ENCODE results near the gene MYO3B.
"Not testable (repeated sequence)": the region's sequence is repeated elsewhere in the genome, so short reads cannot be mapped to it uniquely, and the experiment has no call there.

The MYO3B gene

GRCh38 chr2:170163411-170164065, 14.4 kb upstream of the MYO3B start:
- no peak for DNase-seq

DNA sequence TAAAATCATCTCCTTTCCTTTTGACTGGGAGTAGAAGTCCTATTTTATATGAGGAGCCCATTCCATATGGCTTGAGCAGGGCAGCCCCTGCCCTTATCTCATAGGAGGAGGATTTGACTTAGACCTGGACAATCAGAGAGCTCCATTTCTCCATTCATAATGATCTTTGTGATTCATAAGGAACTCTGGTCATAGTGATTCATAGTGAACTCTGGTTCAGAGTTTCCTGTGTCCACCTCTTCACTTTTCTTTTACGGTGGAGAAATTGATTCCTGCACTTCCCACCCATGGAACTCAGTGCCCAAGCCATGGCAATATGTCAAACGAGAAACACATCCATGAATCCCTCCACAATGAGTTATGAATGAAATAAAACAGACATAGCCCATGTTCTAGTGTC, 12.8 kb upstream of the MYO3B start:
- DNase-seq: no peak

- DNase-seq: no peak
Measured at GRCh38 chr2:170166735-170167134, 11.2 kb upstream of the MYO3B start.

DNA sequence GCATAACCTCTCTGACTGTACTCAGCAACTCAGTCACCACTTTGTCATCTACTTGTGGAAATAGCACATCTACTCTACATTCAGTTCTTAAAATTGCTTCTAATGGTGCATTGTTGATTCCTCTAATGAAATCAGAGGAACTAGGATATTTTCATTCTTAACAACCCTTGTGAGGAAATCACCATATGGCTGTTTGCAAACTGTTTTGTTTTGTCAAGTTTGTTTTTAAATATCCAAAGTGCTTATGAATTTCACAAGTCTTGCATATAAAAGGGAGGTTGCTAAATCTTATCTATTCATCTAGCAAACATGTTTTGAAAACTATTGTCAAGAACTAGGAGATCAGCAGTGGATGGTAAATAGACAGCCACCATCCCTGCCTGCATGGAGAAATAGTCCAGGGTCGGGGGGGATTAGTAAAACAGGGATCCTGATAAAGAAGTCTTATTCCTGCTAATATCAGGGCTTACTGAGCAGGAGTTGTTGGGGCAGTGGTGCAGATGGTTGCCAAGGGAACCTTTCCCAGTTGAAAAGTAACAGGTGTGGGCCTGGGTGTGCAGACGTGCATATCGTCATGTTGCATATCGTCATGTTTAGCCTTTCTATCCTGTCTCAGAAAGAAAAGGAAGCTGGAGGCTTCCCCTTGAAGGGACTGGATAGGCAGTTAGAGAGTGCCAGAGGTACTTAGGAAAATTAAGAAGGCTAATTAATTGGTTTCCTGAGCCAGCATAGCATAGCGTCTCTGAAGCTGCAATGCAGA, 7.5 kb upstream of the MYO3B start:
- DNase-seq: no peak

GRCh38 chr2:170176212-170176611, 1.7 kb upstream of the MYO3B start:
- no peak for DNase-seq

GRCh38 chr2:170180031-170180566, 2.2 kb downstream of the MYO3B start:
- no peak for DNase-seq

- no peak for DNase-seq
Measured at GRCh38 chr2:170181602-170182001, 3.7 kb downstream of the MYO3B start.

- no peak for DNase-seq
Measured at GRCh38 chr2:170185319-170185718, 7.4 kb downstream of the MYO3B start.

DNA sequence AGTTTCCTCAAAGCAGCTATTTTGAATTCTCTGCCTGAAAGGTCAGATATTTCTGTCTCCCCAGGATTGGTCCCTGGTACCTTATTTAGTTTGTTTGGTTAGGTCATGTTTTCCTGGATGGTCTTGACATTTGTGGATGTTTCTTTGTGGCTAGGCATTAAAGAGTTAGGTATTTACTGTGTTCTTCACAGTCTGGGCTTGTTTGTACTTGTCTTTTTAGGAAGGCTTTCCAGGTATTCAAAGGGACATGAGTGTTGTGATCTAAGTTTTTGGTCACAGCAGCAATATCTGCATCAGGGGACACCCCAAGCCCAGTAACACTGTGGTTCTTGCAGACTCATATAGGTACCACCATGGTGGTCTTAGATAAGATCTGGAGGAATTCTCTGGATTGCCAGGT, 11.8 kb downstream of the MYO3B start:
- DNase-seq: no peak

- DNase-seq: no peak
Measured at GRCh38 chr2:170190172-170190571, 12.2 kb downstream of the MYO3B start.

DNA sequence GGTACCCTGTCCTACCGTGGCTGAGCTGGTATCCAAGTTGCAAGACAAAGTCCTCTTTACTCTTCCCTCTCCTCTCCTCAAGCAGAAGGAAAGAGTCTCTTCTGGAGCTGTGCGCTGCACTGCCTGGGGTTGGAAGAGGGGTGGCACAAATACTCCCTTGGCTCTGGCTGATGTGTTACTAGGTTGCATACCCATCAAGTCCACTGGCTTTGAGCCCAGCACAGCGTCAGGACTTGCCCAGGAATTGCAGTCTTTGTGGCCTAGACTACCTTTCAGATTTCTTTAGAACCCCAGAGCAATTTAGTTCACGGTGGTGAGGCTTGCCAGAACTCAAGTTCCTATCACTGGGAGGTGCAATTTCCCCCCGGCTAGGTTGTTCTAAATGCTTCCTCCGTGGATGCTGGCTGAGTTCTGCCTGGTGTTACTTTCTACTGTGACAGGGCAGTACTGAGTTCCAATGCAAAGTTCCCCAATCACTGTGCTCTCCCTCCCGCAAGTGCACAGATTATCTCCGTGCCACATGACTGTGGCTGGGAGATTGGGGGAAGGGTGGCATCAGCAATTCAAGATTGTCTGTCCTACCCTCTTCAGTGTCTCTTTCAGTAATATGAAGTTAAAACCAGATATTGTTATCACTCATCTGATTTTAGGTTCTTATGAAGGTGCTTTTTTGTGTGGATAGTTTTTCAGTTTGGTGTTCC, 13.4 kb downstream of the MYO3B start:
- DNase-seq: no peak

DNA sequence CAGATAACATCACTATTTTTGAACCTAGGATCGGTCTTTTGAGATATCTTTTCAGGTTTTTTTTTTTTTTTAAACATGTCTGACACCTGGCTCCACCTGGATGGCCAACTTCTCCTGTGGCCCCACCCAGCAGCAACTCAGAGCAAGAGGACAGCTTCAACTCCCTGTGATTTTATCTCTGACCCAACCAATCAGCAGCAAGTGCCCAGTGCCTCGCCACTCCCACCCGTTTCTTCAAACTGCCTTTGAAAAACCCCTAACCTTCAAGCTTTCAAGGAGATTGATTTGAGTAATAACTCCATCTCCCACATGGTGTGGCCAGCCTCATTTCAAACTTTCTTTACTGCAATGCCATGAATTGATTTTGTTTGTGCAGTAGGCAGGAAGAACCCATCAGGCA, 19.0 kb downstream of the MYO3B start:
- DNase-seq: no peak

DNA sequence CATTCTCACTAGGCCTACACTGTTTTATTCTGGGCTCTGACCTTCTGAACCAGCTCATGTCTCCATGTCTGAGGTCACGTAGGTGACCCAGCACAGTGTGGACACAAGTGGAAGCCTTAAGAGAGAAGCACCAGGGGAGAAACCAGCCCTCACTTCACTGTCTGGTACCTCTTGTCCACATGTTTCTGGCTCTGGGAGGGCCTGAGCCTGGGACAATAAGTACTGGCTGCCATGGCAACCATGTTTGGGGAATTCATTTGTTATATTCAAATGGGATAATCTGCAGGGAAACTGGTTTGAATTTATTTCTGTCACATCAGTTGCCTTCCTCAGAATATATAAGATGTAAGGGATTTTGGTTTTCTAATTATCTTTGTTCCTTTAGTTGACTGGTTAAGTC, 23.3 kb downstream of the MYO3B start:
- no peak for DNase-seq

DNA sequence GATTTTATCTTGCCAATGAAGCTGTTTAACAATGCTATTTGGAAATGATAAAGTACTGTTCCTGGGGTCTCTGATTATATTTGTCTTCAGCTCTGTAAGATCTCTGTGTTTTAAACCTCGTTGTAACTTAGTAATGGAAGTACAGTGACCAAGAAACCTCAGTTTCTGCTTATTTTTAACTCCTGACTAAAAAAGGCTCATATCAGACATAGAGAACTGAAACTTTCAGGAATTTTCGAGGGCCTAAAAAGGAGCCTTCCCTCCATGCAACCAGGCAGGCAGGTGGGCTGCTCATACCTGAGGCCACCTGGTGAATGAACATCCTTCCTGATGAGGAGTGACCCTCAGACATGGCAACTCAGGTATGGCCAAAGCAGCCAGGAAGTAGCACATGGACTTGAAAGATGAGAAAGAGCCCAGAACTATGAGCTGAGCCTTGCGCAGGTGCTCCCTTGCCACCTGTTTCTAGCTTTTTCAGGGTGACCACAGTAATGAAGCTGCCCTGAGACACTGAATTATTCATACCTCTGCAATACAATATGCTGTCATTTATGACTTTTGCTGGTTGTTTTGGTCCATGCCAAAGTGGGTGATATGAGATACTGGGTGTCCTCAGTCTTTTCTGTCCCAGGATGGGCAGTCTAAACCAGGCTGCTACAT, 23.9 kb downstream of the MYO3B start:
- no peak for DNase-seq

DNA sequence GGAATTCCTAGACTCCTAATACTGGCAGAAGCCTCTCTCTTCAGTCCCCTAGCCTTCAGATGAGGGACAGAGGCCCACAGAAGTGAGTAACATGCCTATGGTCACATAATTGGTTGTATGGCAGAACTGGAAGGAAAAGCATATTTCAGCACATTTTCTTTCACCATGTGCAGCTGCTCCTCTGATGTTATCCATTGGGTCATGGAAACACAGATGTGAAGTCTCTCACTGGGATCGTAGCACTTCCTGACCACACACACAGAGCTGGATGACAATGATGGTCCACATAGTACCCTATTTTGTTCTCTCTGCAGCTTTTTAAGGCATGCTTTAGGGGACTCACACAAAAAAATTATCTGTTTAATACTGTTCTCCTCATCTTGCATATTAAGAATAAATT, 24.5 kb downstream of the MYO3B start:
- no peak for DNase-seq

GRCh38 chr2:170204298-170204951, 26.5 kb downstream of the MYO3B start:
- DNase-seq: no peak

GRCh38 chr2:170206246-170206645, 28.3 kb downstream of the MYO3B start:
- DNase-seq: no peak

DNA sequence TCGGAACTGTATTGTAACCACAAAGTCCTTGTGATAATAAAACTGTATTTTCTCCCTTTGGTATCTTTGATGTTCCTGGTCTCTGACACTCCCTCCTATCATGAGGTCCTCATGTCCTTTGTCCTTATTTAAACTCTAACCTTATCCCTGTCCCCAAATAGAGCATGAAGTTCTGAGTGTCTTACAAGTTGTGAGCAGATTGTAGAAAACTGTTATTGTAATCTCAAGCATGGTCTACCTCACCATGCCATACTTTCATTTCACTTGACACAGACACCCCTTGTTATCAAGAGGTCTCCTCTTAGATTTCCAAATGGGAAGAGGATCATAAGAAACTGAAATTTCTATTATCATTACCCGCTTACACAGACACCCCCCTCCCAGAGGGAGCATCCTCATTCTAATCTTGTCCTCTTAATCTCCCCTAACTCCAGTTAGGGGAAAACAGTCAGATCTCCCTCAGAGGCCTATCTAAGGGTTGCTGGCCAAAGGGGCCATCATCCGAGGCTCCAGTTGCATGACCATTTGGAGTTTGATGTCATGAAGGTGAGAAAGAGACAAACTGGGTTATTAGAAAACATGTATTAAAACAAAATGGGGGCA, 29.0 kb downstream of the MYO3B start:
- DNase-seq: no peak

DNA sequence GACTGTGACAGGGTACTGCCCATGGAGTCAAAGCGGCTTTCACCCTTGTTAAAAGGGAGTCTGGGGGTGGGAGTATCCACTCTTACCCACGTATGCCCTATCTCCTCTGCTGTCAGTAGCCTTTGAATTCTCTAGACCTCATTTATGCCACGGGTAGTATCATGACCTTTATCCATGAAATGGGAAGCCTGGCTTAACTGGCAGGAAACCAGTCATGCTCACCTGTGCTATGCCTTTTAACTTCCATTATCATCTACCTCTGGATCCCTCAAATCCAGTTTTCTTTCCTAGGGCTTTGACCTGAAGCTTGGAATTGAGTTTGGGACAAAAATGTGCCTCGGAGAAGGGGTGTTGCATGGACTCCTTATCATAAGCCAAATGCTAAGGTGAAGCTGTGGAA, 30.0 kb downstream of the MYO3B start:
- no peak for DNase-seq

DNA sequence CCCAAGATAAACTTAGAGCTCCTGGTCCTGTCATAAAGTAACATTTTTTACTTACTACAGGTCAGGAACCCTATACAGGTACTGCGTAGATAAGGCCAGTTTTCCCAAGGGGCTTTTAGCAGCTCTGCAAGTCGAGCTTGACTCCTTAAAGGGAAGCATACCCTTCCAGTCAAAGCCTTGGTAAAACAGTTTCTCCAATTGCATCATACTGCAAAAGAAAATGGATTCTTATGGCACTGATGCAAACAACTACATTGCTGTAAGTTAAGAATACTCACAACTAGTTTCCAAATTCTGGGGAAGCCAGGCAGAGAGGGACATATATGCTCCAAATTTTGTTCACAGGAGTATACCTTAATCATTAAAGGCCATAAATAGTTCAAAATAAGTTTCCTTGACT, 31.0 kb downstream of the MYO3B start:
- no peak for DNase-seq

DNA sequence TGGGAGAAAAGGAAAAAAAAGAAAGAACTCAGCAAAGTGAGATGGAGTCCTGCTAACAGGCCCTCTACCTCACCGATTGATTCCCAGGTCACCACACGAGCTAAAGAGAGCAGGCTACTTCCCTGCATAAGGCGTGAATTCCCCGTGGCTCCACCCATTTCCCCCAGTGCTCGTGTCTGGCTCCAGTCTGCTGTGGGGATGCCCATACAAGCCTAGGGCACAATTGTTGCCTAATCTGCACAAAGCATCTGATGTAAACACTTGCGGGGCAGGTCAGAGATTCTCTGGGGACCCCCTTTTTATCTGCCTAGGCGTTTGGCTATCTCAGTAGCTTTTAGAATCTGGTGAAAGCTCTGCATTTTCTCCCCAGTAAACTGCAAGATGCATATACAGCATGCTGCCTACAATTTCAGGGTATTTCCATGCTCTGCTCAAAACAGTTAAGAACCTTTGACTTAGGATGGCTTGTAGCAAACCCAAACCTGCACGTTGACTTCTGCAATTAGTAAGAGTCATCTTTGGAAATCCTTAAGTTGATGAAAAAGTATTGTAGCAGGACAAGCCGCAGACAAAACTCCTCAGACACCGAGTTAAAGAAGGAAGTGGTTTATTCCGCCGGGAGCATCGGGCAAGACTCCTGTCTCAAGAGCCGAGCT, 34.8 kb downstream of the MYO3B start:
- no peak for DNase-seq

DNA sequence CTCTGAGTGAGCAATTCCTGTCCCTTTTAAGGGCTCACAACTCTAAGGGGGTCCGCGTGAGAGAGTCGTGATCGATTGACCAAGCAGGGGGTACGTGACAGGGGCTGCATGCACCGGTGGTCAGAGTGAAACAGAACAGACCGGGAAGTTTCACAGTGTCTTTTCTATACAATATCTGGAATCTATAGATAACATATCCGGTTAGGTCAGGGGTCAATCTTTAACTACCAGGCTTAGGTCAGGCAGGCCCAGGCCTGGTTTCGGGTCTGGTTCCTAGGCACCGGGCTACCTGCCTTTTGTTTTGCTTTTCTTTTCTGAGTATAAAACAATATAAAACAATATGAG, 35.3 kb downstream of the MYO3B start:
- DNase-seq: not testable (repeated sequence)

All from activated gamma-delta T cell treated with Interleukin-2 at 50 U/mL for 16 hours (primary cell).